SIG-M5 treated with dmso at 0.1 percent for 504 hours (cell line): ENCODE measurements around the gene DPM2.

Experiments
- DNase-seq: peaks from one replicate; lab custom pipeline; 2025; ENCODE audit not compliant: unreplicated experiment; lab: John Stamatoyannopoulos, UW

The DPM2 gene

DNA sequence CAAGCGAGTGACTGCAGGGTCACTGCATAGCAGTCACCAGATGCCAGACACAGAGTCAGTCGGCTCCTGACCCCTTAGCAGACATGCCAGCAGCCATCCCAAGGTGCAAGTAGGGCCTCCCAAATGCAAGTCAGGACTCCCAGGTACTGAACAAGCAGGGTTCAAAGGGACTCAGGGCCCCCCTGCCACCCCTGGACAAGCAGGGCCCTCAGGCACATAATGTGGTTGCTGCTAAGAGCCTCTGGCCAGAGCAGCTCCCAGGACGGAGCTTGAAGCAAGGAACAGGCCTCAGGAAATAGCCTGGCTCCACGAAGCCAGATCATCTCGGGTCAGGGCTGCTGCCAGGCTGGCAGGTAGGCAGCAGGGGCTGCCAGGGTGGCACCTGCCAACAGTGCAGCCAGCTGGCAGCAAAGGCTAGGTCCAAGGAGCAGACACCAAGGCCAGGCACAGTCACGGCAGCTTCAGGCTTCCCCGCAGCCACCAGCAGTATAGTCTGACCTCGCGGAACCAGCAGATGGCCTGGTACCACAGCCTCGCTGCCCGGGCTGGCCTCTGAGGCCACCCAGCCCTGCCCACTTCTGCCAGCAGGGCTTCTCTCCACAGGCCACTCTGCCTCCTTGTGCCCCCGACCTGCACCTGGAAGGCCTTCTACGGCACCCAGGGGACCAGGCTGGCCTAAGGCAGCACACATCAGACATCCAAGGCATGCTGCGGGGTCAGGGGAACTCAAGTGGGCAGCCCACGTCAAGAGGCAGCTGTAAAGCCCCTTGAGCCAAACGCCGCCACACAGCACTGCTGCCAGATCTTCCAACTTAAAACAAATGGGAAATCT, 35.7 kb upstream of the DPM2 start:
- no peak for DNase-seq

DNA sequence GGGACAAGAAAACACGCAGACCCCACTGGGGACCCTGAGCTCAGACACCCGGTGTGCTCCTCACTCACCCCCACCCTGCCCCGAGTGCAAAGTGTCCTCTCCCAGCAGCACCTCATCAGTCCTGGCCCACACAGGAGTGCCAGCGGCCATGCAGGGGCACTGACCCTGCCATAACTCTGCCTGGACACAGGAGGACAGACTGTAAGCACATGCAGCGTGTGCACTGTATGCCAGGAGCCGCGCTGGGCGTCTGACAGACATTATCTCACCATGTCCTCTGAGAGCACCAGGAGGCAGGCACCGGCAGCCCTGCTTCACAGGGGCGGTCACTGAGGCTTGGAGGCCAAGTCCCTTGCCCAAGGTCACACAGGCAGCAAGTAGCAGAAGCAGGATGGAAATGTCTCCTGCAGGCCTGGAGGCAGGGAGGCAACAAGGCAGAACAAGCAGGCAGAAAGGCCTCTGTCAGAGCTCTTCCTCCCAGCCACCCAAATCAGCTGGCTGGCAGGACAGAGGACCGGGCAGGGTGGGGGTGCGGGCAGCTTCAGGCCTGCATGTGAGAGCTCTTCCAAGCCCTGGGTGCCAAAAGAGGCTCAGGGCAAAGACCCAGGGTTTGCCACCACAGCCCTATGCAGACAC, 34.7 kb upstream of the DPM2 start:
- DNase-seq: no peak

GRCh38 chr9:127971357-127972235, 33.9 kb upstream of the DPM2 start:
- no peak for DNase-seq

DNA sequence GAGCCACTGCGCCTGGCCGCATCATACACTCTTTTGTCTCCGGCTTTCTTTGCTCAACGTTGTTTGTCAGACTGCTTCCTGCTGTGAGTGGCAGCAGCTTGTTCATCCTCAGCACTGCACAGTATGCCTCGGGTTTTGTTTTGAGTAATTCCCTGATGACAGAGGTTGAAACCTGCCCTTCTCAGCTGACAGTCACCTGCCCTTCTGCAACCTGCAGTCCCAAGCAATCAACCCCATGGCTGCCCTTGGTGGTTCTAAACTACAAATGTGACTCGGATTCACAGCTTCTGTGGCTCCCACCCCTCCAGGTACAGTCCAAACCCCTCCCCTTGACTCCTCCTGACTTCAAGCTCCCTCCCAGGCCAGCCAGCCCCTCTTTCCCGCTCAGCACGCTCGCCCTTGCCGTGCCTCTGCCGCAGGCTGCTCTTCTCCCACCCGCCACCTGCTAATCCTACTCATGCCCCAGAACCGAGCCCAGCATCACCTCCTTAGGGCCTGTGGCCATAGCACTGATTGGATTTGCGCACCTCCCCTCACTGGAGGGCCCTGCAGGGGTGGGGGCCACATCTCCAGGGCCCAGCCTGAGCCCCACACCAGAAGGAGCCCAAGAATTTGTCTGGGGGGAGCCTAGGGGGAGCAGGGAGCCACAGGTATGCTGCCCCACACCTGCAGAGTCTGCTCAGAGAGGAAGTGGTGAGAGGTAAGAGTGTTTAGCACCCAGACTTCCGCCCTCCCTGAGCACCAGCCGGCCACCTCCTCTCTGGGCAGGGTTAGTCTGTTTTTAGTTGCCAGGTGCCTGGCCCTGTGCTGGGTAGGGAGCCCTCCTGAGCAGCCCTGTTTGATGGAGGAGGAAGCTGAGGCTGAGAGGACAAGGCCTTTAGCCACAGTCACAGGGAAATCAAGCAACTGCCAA, 33.0 kb upstream of the DPM2 start:
- DNase-seq: no peak

GRCh38 chr9:127968700-127969383, 31.2 kb upstream of the DPM2 start:
- DNase-seq: no peak

DNA sequence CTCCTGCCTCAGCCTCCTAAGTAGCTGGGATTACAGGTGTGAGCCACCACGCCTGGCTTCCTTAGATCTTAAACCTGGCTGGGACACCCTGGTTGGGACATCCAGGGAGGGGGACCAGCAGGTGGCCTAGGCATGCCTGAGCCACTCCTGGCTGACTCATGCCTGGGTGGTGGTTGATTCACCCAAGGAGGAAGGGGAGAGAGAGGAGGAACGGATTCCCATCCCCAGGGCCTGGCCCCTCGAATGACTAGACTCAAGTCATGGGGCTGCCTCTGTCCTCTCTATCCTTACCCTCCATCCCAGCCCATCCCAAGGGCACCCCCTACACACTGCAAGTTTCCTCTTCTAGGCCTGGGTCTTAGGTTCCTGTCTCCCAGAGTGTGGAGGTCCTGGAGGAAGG, 30.4 kb upstream of the DPM2 start:
- no peak for DNase-seq

DNA sequence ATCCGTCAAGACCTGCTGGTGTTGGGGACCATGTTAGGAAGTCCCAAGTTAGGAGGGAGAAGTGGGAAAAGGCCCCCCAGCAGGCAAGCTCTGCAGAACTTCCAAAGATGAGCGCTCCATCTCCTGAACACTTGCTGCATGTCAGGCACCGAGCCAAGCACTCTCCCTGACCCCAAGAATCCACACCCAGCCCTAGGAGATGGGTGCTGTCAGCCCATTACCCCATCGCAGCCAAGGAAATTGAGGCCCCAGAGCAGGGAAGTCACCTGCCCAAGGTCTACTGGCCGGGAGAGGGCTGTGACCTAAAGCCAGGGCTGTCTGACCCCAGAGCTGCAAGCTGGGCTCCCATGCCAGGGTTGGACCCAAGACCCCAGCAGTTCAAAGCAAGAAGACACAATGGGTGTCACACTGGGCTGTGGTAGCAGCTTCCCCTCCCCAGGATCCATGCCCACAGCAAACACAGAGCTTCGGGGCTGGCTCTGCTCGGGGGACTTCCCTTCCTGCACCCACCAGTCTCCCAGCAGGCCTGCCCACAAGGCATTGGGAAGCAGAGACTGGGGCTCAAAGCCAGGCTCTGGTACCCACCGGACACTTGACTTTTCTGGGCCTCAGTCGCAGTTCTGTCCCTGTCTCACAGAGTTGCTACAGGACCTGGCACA, 29.6 kb upstream of the DPM2 start:
- DNase-seq: no peak

GRCh38 chr9:127966416-127967150, 28.9 kb upstream of the DPM2 start:
- no peak for DNase-seq

DNA sequence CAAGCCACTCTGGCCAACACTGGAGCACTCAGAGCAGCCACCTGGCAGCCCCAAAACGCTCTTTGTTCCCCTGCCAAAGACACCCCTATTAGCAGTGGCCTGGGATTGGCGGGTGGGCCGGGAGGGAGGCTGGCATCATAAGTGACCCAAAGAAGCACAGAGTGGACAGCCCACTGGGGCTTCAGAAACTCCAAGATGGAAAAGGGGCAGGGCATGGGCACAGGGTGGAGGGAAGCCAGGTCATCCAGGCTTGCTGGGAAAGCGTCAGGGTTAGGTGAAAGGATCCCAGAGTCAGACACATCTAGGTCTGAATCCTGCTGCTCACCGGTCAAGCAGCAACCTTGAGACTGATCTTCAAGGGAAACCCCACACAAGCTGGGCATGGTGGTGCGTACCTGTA, 28.3 kb upstream of the DPM2 start:
- no peak for DNase-seq

DNA sequence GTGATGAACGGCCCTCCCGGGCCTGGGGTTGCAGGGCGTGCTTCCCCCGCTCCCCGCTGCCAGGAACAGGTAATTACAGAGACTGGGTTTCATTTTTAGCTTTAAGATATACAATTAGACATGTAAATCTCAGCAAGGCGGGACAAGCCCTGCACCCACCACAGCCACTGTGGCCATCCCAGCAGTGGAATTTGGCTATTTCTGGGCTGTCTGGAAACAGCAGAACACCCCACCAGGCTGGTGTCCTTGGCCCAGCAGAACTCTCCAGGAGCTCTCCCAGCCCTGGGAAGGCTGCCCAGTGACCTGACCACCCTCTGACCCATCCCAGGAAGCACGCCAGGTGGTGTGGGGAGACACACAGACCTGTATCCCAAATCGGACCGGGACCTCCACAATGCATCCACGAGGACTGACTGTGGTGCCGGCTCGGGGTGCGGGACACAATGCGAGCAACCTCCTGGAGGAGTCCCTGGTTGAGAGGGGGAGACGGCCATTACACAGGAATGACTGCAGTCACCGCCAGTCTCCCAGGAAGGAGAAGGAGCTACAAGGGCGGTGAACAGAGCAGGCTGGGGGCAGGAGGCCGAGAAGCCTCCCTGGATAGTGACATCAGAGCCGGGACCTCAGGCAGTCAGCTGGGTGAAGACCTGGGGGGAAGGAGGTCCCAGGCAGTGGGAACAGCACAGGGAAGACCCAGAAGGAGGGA, 25.9 kb upstream of the DPM2 start:
- DNase-seq: no peak

DNA sequence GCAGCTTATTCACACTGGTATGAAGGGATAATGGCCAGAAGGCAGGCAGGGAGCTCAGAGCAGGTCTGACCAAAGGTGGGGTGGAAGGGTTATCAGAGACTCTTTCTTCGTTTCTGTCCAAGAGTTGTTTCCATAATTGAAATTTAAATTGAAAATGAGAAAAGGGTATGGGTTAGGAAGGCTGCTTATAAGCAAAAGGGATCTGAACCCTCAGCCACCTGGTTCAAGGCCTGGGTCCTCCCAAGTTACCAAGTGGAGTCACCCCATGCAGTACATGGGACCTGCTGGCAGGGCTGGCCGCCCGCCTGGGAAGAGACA, 25.3 kb upstream of the DPM2 start:
- no peak for DNase-seq

- DNase-seq: no peak
Observed at GRCh38 chr9:127962278-127962677, 24.6 kb upstream of the DPM2 start.

GRCh38 chr9:127961613-127962155, 24.0 kb upstream of the DPM2 start:
- no peak for DNase-seq

GRCh38 chr9:127961155-127961490, 23.5 kb upstream of the DPM2 start:
- no peak for DNase-seq

GRCh38 chr9:127960410-127961154, 22.9 kb upstream of the DPM2 start:
- DNase-seq: no peak

DNA sequence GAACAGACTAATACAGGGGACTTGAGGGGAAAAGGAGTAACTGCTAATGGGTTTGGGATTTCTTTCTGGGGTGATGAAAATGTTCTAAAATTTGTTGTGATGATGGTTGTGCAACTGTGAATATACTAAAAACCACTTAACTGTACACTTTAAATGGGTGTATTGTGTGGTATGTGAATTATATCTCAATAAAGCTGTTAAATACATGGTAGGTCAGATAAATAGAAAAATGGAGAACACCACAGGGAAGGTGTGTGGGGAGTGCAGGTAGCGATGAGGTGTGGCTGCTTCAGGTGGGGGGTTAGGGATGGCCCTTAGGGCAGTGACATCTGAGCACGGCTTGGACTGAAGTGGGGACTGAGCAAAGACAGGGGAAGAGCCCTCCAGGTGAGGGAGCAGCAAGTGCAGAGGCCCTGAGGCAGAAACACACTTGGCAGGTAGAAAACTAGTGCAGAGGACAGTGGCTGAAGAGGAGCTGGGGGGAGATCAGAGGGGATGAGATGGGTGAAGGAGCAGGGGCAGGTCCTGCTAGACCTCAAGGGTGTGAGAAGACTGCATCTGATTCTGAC, 22.3 kb upstream of the DPM2 start:
- no peak for DNase-seq

DNA sequence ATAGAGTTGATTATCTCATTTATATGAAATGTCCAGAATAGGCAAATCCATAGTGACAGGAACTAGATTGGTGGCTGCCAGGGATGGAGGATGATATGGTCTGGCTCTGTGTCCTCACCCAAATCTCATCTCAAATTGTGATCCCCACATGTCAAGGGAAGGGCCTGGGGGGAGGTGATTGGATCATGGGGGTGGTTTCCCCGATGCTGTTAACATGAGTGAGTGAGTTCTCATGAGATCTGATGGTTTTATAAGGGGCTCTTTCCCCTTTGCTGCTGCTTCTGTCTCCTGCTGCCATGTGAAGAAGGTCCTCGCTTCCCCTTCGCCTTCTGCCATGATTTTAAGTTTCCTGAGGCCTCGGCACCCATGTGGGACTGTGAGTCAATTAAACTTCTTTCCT, 21.7 kb upstream of the DPM2 start:
- no peak for DNase-seq
